Measurements from ENCODE around the gene KNOP1.

DNA sequence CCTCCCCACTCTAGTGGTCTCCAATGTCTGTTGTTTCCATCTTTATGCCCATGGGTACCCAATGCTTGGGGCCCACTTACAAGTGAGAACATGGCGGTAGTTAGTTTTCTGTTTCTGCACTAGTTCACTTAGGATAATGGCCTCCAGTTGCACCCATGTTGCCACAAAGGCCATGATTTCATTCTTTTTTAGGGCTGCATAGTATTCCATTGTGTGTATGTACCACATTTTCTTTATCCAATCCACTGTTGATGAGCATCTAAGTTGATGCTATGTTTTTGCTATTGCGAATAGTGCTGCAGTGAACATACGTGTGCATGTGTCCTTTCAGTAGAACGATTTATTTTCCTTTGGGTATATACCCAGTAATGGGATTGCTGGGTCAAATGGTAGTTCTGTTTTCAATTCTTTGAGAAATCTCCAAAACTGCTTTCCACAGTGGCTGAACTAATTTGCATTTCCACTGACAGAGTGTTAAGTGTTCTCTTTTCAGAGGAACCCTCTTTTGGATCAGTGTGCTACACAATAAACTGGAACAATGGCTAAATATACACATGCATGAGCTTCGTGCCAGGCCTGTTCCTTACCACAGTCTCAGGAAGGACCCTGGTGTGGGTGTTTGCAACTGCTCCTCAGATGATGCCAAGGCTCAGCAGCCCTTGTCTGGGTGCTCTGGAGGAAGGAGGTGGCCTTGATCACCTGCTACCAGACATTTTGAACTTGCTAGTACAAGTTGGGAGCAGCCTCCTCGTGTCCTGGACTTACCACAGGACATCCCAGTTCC lies 34.4 kb downstream of the KNOP1 start:
- TF ChIP-seq TAF1 (IDR thresholded peaks at IDR 0.05; ENCODE audit: low read depth, low read length) (no peak), POLR2A (IDR thresholded peaks at IDR 0.05; ENCODE audit: low read depth, low read length) (no peak), POLR2AphosphoS5 (IDR thresholded peaks at IDR 0.05; ENCODE audit: low read depth, low read length) (no peak)

All from GM12891 (cell line).